GM21619 (cell line): ENCODE data around the gene LAMC1.
"Not testable (repeated sequence)": the region's sequence is repeated elsewhere in the genome, so short reads cannot be mapped to it uniquely, and the experiment has no call there.

Experiments
- ATAC-seq: cut with Tn5 transposase; IDR thresholded peaks from one replicate; pipeline ENCODE4 v1.9.1; 2021; ENCODE audit not compliant: unreplicated experiment

The LAMC1 gene

GRCh38 chr1:183040547-183040971, 17.3 kb downstream of the LAMC1 start:
- ATAC-seq: no peak

- no peak for ATAC-seq
Measured at GRCh38 chr1:183043254-183043653, 20.0 kb downstream of the LAMC1 start.

- no peak for ATAC-seq
Measured at GRCh38 chr1:183043872-183044854, 20.9 kb downstream of the LAMC1 start.

- ATAC-seq: no peak
Measured at GRCh38 chr1:183044893-183045649, 21.9 kb downstream of the LAMC1 start.

GRCh38 chr1:183048087-183049085, 25.2 kb downstream of the LAMC1 start:
- ATAC-seq: peak; percentile 98

- ATAC-seq: no peak
Measured at GRCh38 chr1:183051546-183051945, 28.3 kb downstream of the LAMC1 start.

GRCh38 chr1:183052861-183053260, 29.6 kb downstream of the LAMC1 start:
- no peak for ATAC-seq

- ATAC-seq: no peak
Measured at GRCh38 chr1:183058851-183059502, 35.8 kb downstream of the LAMC1 start.

GRCh38 chr1:183061194-183061593, 38.0 kb downstream of the LAMC1 start:
- ATAC-seq: no peak

- ATAC-seq: no peak
Measured at GRCh38 chr1:183063349-183063748, 40.1 kb downstream of the LAMC1 start.

- ATAC-seq: no peak
Measured at GRCh38 chr1:183065168-183065706, 42.0 kb downstream of the LAMC1 start.

GRCh38 chr1:183066432-183066831, 43.2 kb downstream of the LAMC1 start:
- not testable (repeated sequence) for ATAC-seq

- ATAC-seq: no peak
Measured at GRCh38 chr1:183069562-183070216, 46.5 kb downstream of the LAMC1 start.

- ATAC-seq: no peak
Measured at GRCh38 chr1:183070234-183070922, 47.2 kb downstream of the LAMC1 start.

GRCh38 chr1:183070923-183071618, 47.9 kb downstream of the LAMC1 start:
- peak; percentile 91 for ATAC-seq

GRCh38 chr1:183072595-183072994, 49.4 kb downstream of the LAMC1 start:
- not testable (repeated sequence) for ATAC-seq

- no peak for ATAC-seq
Measured at GRCh38 chr1:183073320-183073719, 50.1 kb downstream of the LAMC1 start.

GRCh38 chr1:183074215-183074614, 51.0 kb downstream of the LAMC1 start:
- ATAC-seq: no peak
